ENCODE results near the gene FANCC.

FANCC gene

GRCh38 chr9:95079461-95079860 is 238.0 kb downstream of the FANCC start:
- no peak for TF ChIP-seq CTCF (conservative IDR thresholded peaks at IDR 0.05)
- TF ChIP-seq ZFX (IDR thresholded peaks at IDR 0.05): no peak

GRCh38 chr9:95078939-95079338 is 238.6 kb downstream of the FANCC start:
- H3K27ac ChIP-seq: no peak overlapping the region
- TF ChIP-seq ZFX (IDR thresholded peaks at IDR 0.05): no peak
- no peak for TF ChIP-seq CTCF (conservative IDR thresholded peaks at IDR 0.05)

More at GRCh38 chr9:95079461-95079860, 238.0 kb downstream of the FANCC start:
- H3K27ac ChIP-seq: no peak overlapping the region

GRCh38 chr9:95078511-95078910 is 239.0 kb downstream of the FANCC start:
- TF ChIP-seq ZFX (IDR thresholded peaks at IDR 0.05) (no peak), CTCF (conservative IDR thresholded peaks at IDR 0.05) (no peak)
- no peak overlapping the region for H3K27ac ChIP-seq

- no peak for TF ChIP-seq CTCF (conservative IDR thresholded peaks at IDR 0.05)
- TF ChIP-seq ZFX (IDR thresholded peaks at IDR 0.05): no peak
- H3K27ac ChIP-seq: no peak overlapping the region
These were observed 239.6 kb downstream of the FANCC start for GRCh38 chr9:95077766-95078370.

- TF ChIP-seq ZFX (IDR thresholded peaks at IDR 0.05) (no peak), CTCF (conservative IDR thresholded peaks at IDR 0.05) (no peak)
- H3K27ac ChIP-seq: no peak overlapping the region
These were observed 240.3 kb downstream of the FANCC start for GRCh38 chr9:95077053-95077765.

- TF ChIP-seq CTCF (conservative IDR thresholded peaks at IDR 0.05) (no peak), ZFX (IDR thresholded peaks at IDR 0.05) (no peak)
- no peak overlapping the region for H3K27ac ChIP-seq
These were observed 240.8 kb downstream of the FANCC start for GRCh38 chr9:95076696-95077052.

- no peak for TF ChIP-seq CTCF (conservative IDR thresholded peaks at IDR 0.05)
- TF ChIP-seq ZFX (IDR thresholded peaks at IDR 0.05): no peak
- H3K27ac ChIP-seq: no peak overlapping the region
These were observed 241.8 kb downstream of the FANCC start for GRCh38 chr9:95075700-95076099.

Data from C4-2B (cell line).